H1 (cell line): ENCODE data around the gene MIDN. TPM values are rescaled to one million over a fixed set of nuclear protein-coding genes. Genes with fewer than 3 reads are reported as not detected.

Experiments used
- CTCF ChIA-PET: fragments of 300-600 bp; sonication (Branson Sonifier 250); formaldehyde crosslinking; loops from one replicate; lab custom pipeline; 2021; ENCODE audit not compliant: partially characterized antibody; lab: Charles Lee
- POLR2A ChIA-PET: fragments of 300-600 bp; sonication (Branson Sonifier 250); formaldehyde crosslinking; loops from one replicate; lab custom pipeline; 2021; ENCODE audit warnings: inconsistent platforms; ENCODE audit not compliant: partially characterized antibody; lab: Charles Lee
- DNase-seq, 2 experiments: peaks; one replicate each; pipeline versions ENCODE4 v3.0.0 to v3.0.0-alpha.2; 2010 to 2022; ENCODE audit warnings: low spot score in 2 of 2, low read depth in 1 of 2, mixed read lengths in 1 of 2
- FAIRE-seq: peaks from 2 replicates; lab custom pipeline; 2011; peaks lifted over from hg19 to GRCh38; lab: Jason Lieb, UNC
- H2AFZ ChIP-seq: 2 replicates; pipeline ENCODE4 v1.8.1; 2012; ENCODE audit warnings: low read length, inconsistent platforms
- H2AK5ac ChIP-seq: 2 replicates; pipeline ENCODE4 v1.6.1; 2013; ENCODE audit warnings: low read depth, low read length
- H2BK120ac ChIP-seq: replicated peaks from 2 replicates; pipeline ENCODE3; 2013; ENCODE audit warnings: low read depth, low read length, inconsistent platforms
- H2BK12ac ChIP-seq: 2 replicates; pipeline ENCODE4 v1.6.1; 2013; ENCODE audit warnings: low read depth, low read length
- H2BK15ac ChIP-seq: 2 replicates; pipeline ENCODE4 v1.6.1; 2013; ENCODE audit warnings: low read length
- H2BK20ac ChIP-seq: 2 replicates; pipeline ENCODE4 v1.6.1; 2013; ENCODE audit warnings: low read length
- H2BK5ac ChIP-seq: 2 replicates; pipeline ENCODE4 v1.6.1; 2013; ENCODE audit warnings: low read depth, low read length
- H3K14ac ChIP-seq: 2 replicates; pipeline ENCODE4 v1.6.1; 2013; ENCODE audit warnings: inconsistent platforms; ENCODE audit not compliant: insufficient read length
- H3K18ac ChIP-seq: 2 replicates; pipeline ENCODE4 v1.6.1; 2013; ENCODE audit warnings: low read length; ENCODE audit errors: extremely low read depth
- H3K23ac ChIP-seq: 2 replicates; pipeline ENCODE4 v1.6.1; 2013; ENCODE audit warnings: inconsistent platforms; ENCODE audit not compliant: insufficient read length
- H3K23me2 ChIP-seq: 2 replicates; pipeline ENCODE4 v1.6.1; 2013; ENCODE audit warnings: low read depth, low read length
- H3K27ac ChIP-seq: 2 replicates; pipeline ENCODE4 v1.6.1; 2011; ENCODE audit warnings: low read depth, low read length, inconsistent platforms
- H3K27me3 ChIP-seq, 4 experiments: replicated peaks in 1 of 4; 1 replicate in 1 of 4; 2 replicates in 3 of 4; pipeline versions ENCODE4 v1.6.1 to v1.8.1; 2011 to 2013; ENCODE audit warnings: low read length in 3 of 4, mild to moderate bottlenecking in 3 of 4, inconsistent platforms in 2 of 4, mixed read lengths in 2 of 4, moderate library complexity in 1 of 4; ENCODE audit not compliant: control insufficient read depth in 3 of 4, insufficient read depth in 3 of 4; ENCODE audit errors: extremely low read depth in 1 of 4
- H3K36me3 ChIP-seq, 4 experiments: 2 replicates each; pipeline versions ENCODE4 v1.6.1 to v1.8.1; 2011 to 2013; ENCODE audit warnings: mild to moderate bottlenecking in 4 of 4, low read length in 3 of 4, moderate library complexity in 2 of 4, control low read depth in 1 of 4, inconsistent platforms in 1 of 4; ENCODE audit not compliant: insufficient read depth in 4 of 4, control insufficient read depth in 2 of 4
- H3K4ac ChIP-seq: replicated peaks from 2 replicates; pipeline ENCODE3; 2013; ENCODE audit warnings: low read length, low read depth, mixed read lengths, inconsistent platforms; ENCODE audit not compliant: insufficient read length
- H3K4me1 ChIP-seq, 4 experiments: replicated peaks in 1 of 4; 1 replicate in 1 of 4; 2 replicates in 3 of 4; pipeline versions ENCODE4 v1.6.1 to v1.8.1; 2011 to 2013; ENCODE audit warnings: low read length in 3 of 4, inconsistent platforms in 2 of 4, mixed read lengths in 1 of 4; ENCODE audit not compliant: insufficient read depth in 4 of 4, control insufficient read depth in 3 of 4
- H3K4me2 ChIP-seq, 2 experiments: 2 replicates each; pipeline versions ENCODE4 v1.6.1 to v1.8.1; 2011 to 2013; ENCODE audit warnings: low read depth in 2 of 2, low read length in 2 of 2, control low read depth in 1 of 2, inconsistent platforms in 1 of 2, mild to moderate bottlenecking in 1 of 2; ENCODE audit not compliant: insufficient read depth in 1 of 2
- H3K4me3 ChIP-seq, 4 experiments: fragments of 200-600, 300-600 bp in 1 of 4; sonication (generic), shearing (Covaris generic), sonication (Bioruptor Twin) in 1 of 4; 2 replicates each; pipeline versions ENCODE4 v1.5.1 to v1.8.1; 2011 to 2016; ENCODE audit warnings: low read length in 4 of 4, low read depth in 3 of 4, control low read depth in 2 of 4, inconsistent platforms in 2 of 4, mild to moderate bottlenecking in 2 of 4, mixed read lengths in 1 of 4, moderate library complexity in 1 of 4; ENCODE audit not compliant: insufficient read depth in 2 of 4; ENCODE audit errors: extremely low read depth in 1 of 4
- H3K56ac ChIP-seq: replicated peaks from 2 replicates; pipeline ENCODE3; 2013; ENCODE audit warnings: low read depth, mild to moderate bottlenecking, mixed read lengths, low read length, inconsistent platforms; ENCODE audit not compliant: insufficient read length
- H3K79me1 ChIP-seq: 2 replicates; pipeline ENCODE4 v1.6.1; 2013; ENCODE audit warnings: low read depth, low read length, control low read depth
- H3K79me2 ChIP-seq, 2 experiments: 2 replicates each; pipeline versions ENCODE4 v1.6.1 to v1.8.1; 2012 to 2013; ENCODE audit warnings: low read length in 2 of 2, mild to moderate bottlenecking in 2 of 2, inconsistent platforms in 1 of 2; ENCODE audit not compliant: insufficient read depth in 2 of 2, control insufficient read depth in 1 of 2
- H3K9ac ChIP-seq, 4 experiments: replicated peaks in 1 of 4; 1 replicate in 1 of 4; 2 replicates in 3 of 4; pipeline versions ENCODE4 v1.6.1 to v1.8.1; 2011 to 2013; ENCODE audit warnings: low read depth in 3 of 4, low read length in 3 of 4, control low read depth in 2 of 4, mild to moderate bottlenecking in 2 of 4, moderate library complexity in 2 of 4, inconsistent platforms in 1 of 4; ENCODE audit errors: extremely low read depth in 1 of 4
- H3K9me3 ChIP-seq, 2 experiments: 2 replicates each; pipeline versions ENCODE4 v1.6.1 to v1.8.1; 2012 to 2013; ENCODE audit warnings: mild to moderate bottlenecking in 2 of 2, moderate library complexity in 2 of 2, control low read depth in 1 of 2, inconsistent platforms in 1 of 2, low read depth in 1 of 2, low read length in 1 of 2, mixed read lengths in 1 of 2; ENCODE audit not compliant: insufficient read depth in 2 of 2
- H4K20me1 ChIP-seq, 2 experiments: replicated peaks in 1 of 2; 2 replicates each; pipeline versions ENCODE3 to v1.8.1; 2011 to 2013; ENCODE audit warnings: inconsistent platforms in 2 of 2, low read length in 2 of 2, mild to moderate bottlenecking in 1 of 2; ENCODE audit not compliant: insufficient read depth in 2 of 2, control insufficient read depth in 1 of 2
- H4K5ac ChIP-seq: 2 replicates; pipeline ENCODE4 v1.6.1; 2013; ENCODE audit warnings: low read length, low read depth, mixed read lengths, inconsistent platforms; ENCODE audit not compliant: insufficient read length
- H4K8ac ChIP-seq: 2 replicates; pipeline ENCODE4 v1.8.0; 2013; ENCODE audit warnings: mild to moderate bottlenecking, moderate library complexity, low read length, inconsistent platforms; ENCODE audit not compliant: insufficient read depth; ENCODE audit errors: extremely low read depth
- H4K91ac ChIP-seq: replicated peaks from 2 replicates; pipeline ENCODE3; 2013; ENCODE audit warnings: low read length, mixed read lengths, inconsistent platforms; ENCODE audit not compliant: insufficient read length
- BRCA1 ChIP-seq: IDR thresholded peaks from 2 replicates; pipeline ENCODE4 v1.6.1; 2012; ENCODE audit warnings: low read depth, low read length, improper control_type of control experiment
- CEBPB ChIP-seq: IDR thresholded peaks from 2 replicates; pipeline ENCODE4 v1.6.1; 2012; ENCODE audit warnings: low read depth, low read length
- CHD1 ChIP-seq: IDR thresholded peaks from 2 replicates; pipeline ENCODE4 v1.6.1; 2012; ENCODE audit warnings: low read depth, low read length, improper control_type of control experiment
- EP300 ChIP-seq, 2 experiments: IDR thresholded peaks; 1 replicate in 1 of 2; 2 replicates in 1 of 2; pipeline ENCODE4 v1.6.1; 2011 to 2012; ENCODE audit warnings: low read depth in 2 of 2, low read length in 2 of 2, mild to moderate bottlenecking in 2 of 2, borderline replicate concordance in 1 of 2, inconsistent platforms in 1 of 2, moderate library complexity in 1 of 2
- GTF2F1 ChIP-seq: IDR thresholded peaks from 2 replicates; pipeline ENCODE4 v1.6.1; 2012; ENCODE audit warnings: low read depth, low read length, improper control_type of control experiment, borderline replicate concordance
- JUN ChIP-seq: IDR thresholded peaks from 2 replicates; pipeline ENCODE4 v1.6.1; 2011; ENCODE audit warnings: low read depth, mild to moderate bottlenecking, improper control_type of control experiment, low read length
- NRF1 ChIP-seq: IDR thresholded peaks from 2 replicates; pipeline ENCODE4 v1.6.1; 2011; ENCODE audit warnings: mild to moderate bottlenecking, low read depth, low read length, improper control_type of control experiment
- PHF8 ChIP-seq: fragments of 200-600 bp; sonication (generic); conservative IDR thresholded peaks from 2 replicates; pipeline ENCODE4 v1.7.1; 2012; ENCODE audit warnings: low read depth, mild to moderate bottlenecking, inconsistent platforms, low read length, moderate library complexity
- RBBP5 ChIP-seq: IDR thresholded peaks from 2 replicates; pipeline ENCODE4 v1.7.1; 2012; ENCODE audit warnings: low read depth, mild to moderate bottlenecking, inconsistent platforms, low read length, moderate library complexity, borderline replicate concordance
- SAP30 ChIP-seq: fragments of 300-600 bp; sonication (generic); IDR thresholded peaks from 2 replicates; pipeline ENCODE4 v1.7.1; 2012; ENCODE audit warnings: low read length, moderate library complexity, mild to moderate bottlenecking, inconsistent platforms; ENCODE audit not compliant: insufficient read depth, insufficient replicate concordance
- SP4 ChIP-seq: IDR thresholded peaks from 2 replicates; pipeline ENCODE4 v1.6.1; 2012; ENCODE audit warnings: low read length, inconsistent platforms
- SRF ChIP-seq: IDR thresholded peaks from 2 replicates; pipeline ENCODE4 v1.6.1; 2011; ENCODE audit warnings: mild to moderate bottlenecking, low read depth, low read length, moderate library complexity
- TBP ChIP-seq: IDR thresholded peaks from 2 replicates; pipeline ENCODE4 v1.6.1; 2011; ENCODE audit warnings: low read depth, low read length, improper control_type of control experiment
- TCF12 ChIP-seq: IDR thresholded peaks from 2 replicates; pipeline ENCODE4 v1.6.1; 2011; ENCODE audit warnings: low read depth, mild to moderate bottlenecking, low read length
- TEAD4 ChIP-seq: IDR thresholded peaks from 2 replicates; pipeline ENCODE4 v1.6.1; 2012; ENCODE audit warnings: low read depth, low read length, inconsistent platforms, mixed read lengths
- WGBS, 2 experiments: shearing (Covaris generic) in 1 of 2; methylation state at CpG; one replicate each; pipeline versions ENCODE4 v1.1.6 to v1.1.7; 2013 to 2015; ENCODE audit warnings: low lambda C conversion rate in 2 of 2, mixed read lengths in 2 of 2, inconsistent platforms in 1 of 2, low coverage in 1 of 2, missing lambda C conversion rate in 1 of 2; ENCODE audit not compliant: insufficient replicate concordance in 2 of 2, insufficient coverage in 1 of 2, insufficient read length in 1 of 2; ENCODE audit errors: extremely low coverage in 1 of 2, missing lambda C conversion rate in 1 of 2; 5-methylcytosine and 5-hydroxymethylcytosine counted together
- polyA plus RNA-seq, 7 experiments: library from polyadenylated mRNA; depleted of rRNA in 3 of 7; stranded (reverse) in 5 of 7; unstranded in 2 of 7; fragments of >200 nt in 5 of 7; fragments of 200-250 nt in 2 of 7; gene quantifications; 1 replicate in 5 of 7; 2 replicates in 1 of 7; 4 replicates in 1 of 7; pipeline versions ENCODE4 v1.2.1 to v1.2.3, GENCODE V29; 2011 to 2013; ENCODE audit warnings: missing spikeins in 2 of 7, mixed read lengths in 2 of 7
- total RNA-seq: library from RNA; stranded (reverse); fragmentation: NEBNext Ultra II Directional; extraction: Animal tissue kit (Norgen Biotek cat#: 25700); gene quantifications from 2 replicates; pipeline ENCODE4 v1.2.1, GENCODE V29; 2021

Gene MIDN
- total and polyA plus RNA-seq, 2 of the 8 experiments (the other 6 are each of a cell fraction or from before 2014, with no cell fraction given), result 39.8 to 159 TPM

DNA sequence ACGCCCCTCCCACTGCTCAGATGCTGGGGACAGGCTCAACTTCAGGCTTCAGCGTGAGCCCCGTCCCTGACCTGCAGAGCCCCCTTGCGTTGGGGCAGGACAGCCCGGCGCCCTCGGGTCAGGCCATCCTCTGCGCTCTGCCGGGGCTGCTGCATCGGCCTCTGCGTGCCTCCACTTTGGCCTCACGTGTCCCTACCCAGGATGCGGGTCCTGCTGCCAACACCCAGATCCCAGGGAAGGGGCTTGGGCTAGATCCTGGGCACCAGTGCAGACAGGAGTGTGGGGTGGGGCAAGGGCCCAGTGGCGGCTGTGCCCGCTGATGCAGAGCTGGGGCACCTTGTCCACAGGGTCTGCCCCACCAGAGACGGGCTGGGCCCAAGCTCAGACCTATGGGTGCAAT, 23.5 kb upstream of the MIDN start:
- CTCF ChIA-PET, result interaction anchor here (0.8 to 2.0 kb wide), 9 partner anchors 7 to 196 kb away, joined by 3 to 14 read pairs (median 4); partner anchors contain the start of gene CBARP
- Histone ChIP-seq H2AFZ (no peak overlapping the region), H3K27me3 (no peaks in the 10 kb centered on the region), H2BK15ac (no peak overlapping the region), H3K79me2 (no peaks in the 10 kb centered on the region), H3K4me2 (no peak overlapping the region), H3K23me2 (no peaks in the 10 kb centered on the region), H3K56ac (no peak overlapping the region), H3K4ac (no peak overlapping the region), H3K23ac (no peak overlapping the region), H2BK12ac (no peak overlapping the region), H3K27ac (no peak overlapping the region), H2AK5ac (no peak overlapping the region), H4K20me1 (peaks cover 13 to 22% of the 10 kb centered on the region in 2 experiments), H3K79me1 (no peaks in the 10 kb centered on the region; the same call in 1 of the 2 replicates), H3K9me3 (no peaks in the 10 kb centered on the region), H3K4me3 (no peak overlapping the region), H2BK5ac (no peak overlapping the region), H2BK20ac (no peak overlapping the region), H4K8ac (peak overlapping the region; percentile 35; the same call in 1 of the 2 replicates), H3K4me1 (no peaks in the 10 kb centered on the region; a peak in 1 of 7 replicates), H3K18ac (no peak overlapping the region), H4K5ac (no peak overlapping the region), H3K36me3 (peaks cover 0 to 73% (median 2%) of the 10 kb centered on the region in 4 experiments; a peak in 4 of 8 replicates), H3K9ac (no peak overlapping the region), H3K14ac (no peak overlapping the region), H2BK120ac (no peak overlapping the region), H4K91ac (no peak overlapping the region)
- POLR2A ChIA-PET, result interaction anchor here (0.9 to 1.4 kb wide), 3 partner anchors 10 to 198 kb away, joined by 3 to 6 read pairs (median 3); partner anchors contain the start of gene CNN2
- no peak for DNase-seq
- 94% methylated on average over 16 of the region's 16 CpGs; no CpG with 5 or more reads in 1 of the 2 experiments for WGBS, 2 experiments
- FAIRE-seq, result no peak
- TF ChIP-seq BRCA1, result no peak
- TF ChIP-seq JUN, result no peak
- TF ChIP-seq TCF12, result no peak
- no peak for TF ChIP-seq SP4
- no peak for TF ChIP-seq PHF8
- TF ChIP-seq SRF, result no peak
- TF ChIP-seq SAP30, result no peak
- no peak for TF ChIP-seq EP300 (IDR thresholded peaks at IDR 0.05; ENCODE audit: borderline replicate concordance in 1 of 2, low read depth in 2 of 2, low read length in 2 of 2)
- no peak for TF ChIP-seq TEAD4
- TF ChIP-seq CHD1, result no peak
- TF ChIP-seq NRF1, result no peak
- no peak for TF ChIP-seq CEBPB
- TF ChIP-seq RBBP5, result no peak
- TF ChIP-seq TBP, result no peak
- no peak for TF ChIP-seq GTF2F1
